Activated T-cell treated with anti-CD3 and anti-CD28 coated beads for 1 hour (primary cell): Measurements from ENCODE around the gene FARP1.

Experiments used
- DNase-seq: peaks from one replicate; pipeline ENCODE4 v3.0.0-alpha.2; 2020; ENCODE audit warnings: low read depth

FARP1 gene, protein sequence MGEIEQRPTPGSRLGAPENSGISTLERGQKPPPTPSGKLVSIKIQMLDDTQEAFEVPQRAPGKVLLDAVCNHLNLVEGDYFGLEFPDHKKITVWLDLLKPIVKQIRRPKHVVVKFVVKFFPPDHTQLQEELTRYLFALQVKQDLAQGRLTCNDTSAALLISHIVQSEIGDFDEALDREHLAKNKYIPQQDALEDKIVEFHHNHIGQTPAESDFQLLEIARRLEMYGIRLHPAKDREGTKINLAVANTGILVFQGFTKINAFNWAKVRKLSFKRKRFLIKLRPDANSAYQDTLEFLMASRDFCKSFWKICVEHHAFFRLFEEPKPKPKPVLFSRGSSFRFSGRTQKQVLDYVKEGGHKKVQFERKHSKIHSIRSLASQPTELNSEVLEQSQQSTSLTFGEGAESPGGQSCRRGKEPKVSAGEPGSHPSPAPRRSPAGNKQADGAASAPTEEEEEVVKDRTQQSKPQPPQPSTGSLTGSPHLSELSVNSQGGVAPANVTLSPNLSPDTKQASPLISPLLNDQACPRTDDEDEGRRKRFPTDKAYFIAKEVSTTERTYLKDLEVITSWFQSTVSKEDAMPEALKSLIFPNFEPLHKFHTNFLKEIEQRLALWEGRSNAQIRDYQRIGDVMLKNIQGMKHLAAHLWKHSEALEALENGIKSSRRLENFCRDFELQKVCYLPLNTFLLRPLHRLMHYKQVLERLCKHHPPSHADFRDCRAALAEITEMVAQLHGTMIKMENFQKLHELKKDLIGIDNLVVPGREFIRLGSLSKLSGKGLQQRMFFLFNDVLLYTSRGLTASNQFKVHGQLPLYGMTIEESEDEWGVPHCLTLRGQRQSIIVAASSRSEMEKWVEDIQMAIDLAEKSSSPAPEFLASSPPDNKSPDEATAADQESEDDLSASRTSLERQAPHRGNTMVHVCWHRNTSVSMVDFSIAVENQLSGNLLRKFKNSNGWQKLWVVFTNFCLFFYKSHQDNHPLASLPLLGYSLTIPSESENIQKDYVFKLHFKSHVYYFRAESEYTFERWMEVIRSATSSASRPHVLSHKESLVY

DNA sequence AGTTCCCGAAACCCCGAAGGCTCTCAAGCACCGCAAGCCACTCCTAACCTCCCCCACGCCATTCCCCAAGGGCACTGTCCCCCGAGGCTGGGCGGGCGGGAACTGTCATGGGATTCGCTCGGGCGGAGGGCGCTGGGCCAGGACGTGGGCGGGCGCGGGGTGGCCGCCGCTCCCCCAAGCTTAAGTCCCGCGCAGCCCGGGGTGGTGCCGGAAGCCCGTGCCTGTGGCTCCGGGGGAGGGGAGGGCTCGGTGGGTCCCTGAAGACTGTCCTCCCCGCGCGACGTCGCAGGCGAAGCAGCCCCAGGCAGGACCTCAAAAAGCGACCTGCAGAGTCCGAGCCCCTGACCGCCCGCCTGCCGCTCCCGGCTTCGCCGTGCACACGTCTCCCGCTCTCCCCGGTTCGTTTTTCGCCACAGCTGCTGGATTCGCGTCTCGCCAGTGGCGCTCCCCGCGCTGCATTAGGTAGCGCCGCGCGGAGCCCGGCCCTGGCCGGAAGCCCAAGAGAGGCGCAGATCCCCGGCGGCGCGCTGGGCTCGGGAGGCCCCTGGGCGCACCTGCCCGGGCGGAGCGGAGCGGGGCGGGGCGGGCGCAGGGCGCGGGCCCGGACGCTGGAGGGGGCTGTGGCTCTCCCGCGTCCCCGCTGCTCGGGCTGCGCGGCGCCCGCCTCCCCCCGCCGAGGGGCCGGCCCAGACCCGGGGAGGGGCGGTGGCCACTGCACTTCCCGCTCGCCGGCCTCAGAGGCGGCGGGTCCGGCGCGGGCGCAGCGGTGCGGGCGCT, at the start of gene FARP1:
TSS of gene FARP1 (plus strand) at position 715 of the 777 bp plus-strand sequence. CDS start 70,149 bp downstream, outside the sequence.
- DNase-seq = no peak

DNA sequence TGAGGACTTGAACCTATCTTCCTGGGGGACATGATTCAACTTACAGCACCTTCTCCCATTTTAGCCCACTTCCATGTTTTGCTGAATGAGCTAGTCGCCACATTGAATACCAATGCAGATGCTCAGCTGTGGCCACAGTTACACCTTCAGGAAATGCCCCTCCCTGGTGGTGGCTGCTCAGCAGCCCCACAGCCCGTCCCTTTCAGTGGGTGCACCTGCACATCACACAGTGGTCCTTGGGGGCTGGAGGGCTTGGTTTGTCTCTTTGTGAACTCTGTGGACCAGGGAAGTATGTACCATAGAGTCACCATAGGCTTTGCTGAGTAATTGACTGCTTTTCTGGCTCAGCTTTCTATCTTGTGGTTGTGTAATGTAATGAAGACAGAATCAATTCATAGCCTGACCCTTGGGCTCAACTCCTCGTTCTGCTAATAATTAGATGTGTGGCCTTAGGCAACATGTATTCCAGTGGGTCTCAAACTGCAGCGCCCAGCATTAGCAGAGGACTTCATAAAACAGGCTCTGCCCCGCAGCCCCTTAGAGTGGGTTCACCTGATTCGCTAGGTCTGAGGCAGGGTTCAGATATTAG, 48.1 kb upstream of the FARP1 start:
- no peak for DNase-seq

DNA sequence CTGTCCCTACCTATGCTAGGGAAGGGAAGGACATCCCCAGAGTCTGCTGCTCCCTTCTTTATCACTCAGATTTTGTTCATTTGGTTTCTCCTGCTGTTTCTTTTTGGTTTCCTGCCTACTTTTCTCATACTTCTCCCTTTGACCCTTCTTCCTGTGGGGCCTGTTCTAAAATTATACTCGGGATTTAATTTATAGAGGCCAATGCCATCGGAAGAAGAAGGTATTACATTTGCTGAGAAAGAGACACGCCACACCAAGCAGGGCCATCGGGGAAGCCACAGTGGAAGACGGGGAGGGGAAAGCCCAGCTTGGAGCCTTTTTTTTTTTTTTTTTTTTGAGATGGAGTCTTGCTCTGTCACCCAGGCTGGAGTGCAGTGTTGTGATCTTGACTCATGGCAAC, 46.8 kb upstream of the FARP1 start:
- DNase-seq = no peak

DNA sequence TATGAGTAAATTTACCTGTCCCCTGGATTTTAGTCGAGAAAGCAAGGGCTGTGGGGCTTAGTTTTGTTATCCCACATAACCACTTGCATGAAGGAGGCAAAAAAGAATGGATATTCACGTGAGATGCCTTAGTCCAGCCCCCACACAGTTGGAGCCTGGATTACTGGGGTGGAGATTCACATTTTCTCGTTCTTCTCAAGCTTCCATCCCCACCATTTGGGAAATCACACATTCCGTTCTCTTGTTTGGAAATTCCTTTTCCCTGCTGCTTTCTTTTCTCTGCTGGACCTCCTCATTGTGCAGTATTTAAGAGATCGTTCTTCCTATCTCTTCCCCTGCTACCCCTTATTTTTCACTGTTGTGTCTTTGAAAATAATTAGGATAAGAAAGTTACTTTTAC, 45.1 kb upstream of the FARP1 start:
- no peak for DNase-seq

DNA sequence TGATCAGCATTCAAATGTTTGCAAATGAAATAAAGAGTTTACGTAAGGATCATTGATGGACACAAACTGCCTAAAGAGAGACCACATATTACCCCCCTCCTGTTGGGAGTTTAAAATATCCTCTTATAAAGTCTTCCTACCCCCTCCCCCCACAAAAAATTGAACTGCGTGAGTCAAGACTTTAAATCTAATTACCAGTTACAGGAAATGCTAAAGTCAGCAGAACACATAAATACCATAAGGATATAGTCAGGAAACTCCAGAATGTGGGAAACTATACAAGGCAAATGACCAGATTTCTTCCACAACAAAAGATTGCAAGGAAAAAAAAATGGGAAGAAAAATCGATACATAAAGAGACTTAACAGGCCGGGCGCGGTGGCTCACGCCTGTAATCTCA, 44.4 kb upstream of the FARP1 start:
- DNase-seq = no peak

DNA sequence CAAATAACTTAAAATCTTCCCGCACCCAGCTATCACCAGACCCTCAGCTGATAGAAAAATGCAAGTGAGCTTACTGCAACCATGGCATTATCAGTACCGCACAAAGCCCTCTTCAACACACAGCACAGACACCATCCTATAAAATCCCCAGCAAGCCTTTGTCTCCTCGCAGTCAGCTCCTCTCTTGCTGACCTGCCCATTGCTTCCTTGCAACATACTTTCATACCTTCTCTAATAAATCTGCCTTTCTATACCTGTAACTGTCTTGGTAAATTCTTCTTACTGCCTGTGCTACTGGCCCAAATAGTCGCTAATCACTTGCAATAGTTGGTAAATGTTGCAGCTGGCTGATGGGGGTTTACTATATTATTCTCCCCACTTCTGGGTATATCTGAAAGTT, 43.3 kb upstream of the FARP1 start:
- DNase-seq = no peak

DNA sequence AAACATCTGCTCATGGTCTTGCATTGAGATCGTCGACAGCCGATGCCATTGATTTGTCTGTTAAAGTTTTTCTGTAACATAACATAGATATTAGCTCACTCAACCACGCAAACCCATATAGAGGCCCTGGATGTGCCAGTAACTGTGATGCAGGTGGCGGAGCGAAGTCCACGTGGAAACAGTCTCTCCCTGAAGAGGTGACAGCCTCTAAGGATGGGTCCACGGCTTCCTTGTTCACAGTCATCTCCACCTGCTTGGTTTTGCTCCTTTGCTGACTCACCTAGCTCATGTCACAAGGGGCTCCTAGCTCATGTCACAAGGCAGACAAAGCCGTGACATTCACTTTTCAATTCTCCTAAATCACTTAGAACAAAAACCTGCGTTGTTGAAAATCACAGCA, 42.4 kb upstream of the FARP1 start:
- no peak for DNase-seq

DNA sequence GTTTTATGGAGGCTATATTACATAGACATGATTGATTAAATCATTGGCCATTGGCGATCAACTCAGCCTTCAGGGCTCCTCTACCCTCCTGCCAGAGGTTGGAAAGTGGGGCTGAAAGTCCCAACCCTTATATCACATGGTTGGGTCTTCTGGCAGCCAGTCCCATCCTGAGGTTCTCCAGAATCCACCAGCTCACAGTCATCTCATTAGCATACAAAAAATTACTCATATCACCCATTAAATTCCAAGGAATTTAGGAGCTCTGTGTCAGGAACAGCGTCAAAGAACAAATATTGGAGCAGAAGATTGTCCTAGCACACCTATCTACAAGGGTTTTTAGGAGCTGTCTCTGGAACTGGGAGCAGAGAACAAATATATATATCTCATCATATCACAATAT, 39.4 kb upstream of the FARP1 start:
- no peak for DNase-seq

DNA sequence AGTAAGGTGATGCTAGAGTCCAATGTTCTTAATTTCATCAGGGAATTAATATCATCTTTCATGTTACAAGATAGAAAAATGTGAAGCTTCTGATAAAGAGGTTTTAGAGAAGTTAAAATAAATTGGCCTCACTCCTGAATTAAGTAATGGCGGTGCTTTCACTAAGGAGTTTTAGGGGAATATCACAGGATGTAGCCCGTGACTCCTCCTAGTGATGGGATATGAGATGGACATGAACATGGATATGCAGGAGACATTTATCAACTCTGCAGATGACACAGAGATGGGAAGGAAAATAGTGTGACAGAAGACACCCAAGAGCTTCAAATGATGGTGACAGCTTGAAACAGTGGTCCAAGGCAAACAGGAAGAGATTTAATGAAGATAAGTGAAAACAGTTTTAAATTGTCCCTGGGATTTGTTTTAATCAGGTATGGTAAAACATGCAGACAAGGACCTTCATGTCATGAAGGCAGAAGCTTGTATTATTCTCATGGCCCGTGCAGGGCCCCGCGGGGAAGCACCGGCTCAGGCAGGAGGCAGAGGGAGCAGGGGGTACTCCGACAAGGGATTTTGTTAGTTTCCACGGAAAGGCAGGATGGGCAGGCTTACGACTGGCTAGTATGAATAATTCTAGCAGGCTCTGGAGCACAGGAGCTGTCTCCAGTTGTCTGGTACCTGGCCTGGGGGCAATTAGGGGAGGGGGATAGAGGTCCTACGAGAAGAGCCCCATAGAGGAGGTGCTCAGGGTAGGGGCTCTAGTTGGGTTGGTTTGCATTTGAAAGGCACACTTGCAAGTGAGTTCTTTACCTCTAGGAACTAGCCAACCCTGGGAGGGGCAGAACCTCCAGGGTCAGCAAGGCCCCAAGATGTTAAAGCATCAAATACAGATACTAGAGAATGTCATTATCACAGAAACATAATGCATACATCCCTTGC, 38.7 kb upstream of the FARP1 start:
- no peak for DNase-seq

DNA sequence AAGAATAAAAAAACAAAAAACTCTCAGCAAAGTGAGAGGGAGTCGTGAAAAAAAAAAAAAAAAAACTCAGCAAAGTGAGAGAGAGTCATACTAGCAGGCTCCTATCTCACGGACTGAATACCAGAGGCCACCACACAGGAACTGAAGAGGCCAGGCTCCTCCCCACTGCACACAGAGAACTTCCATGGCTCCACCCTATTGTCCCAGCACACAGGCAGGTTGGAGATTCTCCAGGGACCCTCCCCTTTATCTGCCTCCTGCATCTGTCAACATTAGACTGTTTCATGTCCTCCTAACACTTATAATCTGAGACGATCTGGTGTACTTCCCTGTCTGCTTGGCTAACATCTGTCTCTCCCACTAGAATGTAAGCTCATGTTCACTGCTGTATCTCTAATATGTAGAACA, 37.0 kb upstream of the FARP1 start:
- DNase-seq = no peak

DNA sequence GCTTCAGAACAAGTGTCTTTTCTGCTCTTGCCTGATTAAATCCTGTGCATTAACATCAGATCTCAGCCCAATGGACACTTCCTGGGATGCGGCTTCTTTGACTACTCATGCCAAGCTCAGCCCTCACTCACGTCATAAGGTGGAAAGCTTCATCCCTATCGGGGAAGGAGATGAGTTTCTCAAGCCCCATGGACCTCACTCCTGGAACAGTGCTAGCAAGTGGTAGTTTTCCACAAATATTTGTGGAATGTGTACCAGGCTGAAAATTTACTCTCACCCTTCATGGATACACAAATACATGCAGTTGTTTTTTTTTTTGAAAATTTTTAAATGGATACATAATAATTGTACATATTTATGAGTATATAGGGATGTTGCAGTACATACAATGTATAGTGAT, 34.6 kb upstream of the FARP1 start:
- DNase-seq = no peak

DNA sequence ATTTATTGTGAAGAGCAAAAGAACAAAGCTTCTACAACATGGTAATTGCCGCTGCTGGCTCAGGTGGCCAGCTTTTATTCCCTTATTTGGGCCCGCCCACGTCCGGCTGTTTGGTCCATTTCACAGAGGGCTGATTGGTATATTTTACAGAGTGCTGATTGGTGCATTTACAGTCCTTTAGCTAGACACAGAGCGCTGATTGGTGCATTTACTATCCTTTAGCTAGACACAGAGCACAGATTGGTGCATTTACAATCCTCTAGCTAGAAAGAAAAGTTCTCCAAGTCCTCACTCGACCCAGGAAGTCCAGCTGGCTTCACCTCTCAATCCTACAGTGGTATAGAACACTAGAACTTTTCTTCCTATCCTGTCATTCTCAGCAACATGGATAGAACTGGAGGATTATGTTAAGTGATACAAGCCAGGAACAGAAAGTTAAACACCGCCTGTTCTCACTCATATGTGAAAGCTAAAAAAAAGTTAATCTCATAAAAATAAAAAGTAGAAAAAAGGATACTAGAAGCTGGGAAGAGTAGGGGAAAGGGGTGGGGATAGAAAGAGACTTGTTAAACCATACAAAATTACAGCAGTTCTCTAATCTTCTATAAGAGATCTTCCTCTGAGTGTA, 33.6 kb upstream of the FARP1 start:
- no peak for DNase-seq

DNA sequence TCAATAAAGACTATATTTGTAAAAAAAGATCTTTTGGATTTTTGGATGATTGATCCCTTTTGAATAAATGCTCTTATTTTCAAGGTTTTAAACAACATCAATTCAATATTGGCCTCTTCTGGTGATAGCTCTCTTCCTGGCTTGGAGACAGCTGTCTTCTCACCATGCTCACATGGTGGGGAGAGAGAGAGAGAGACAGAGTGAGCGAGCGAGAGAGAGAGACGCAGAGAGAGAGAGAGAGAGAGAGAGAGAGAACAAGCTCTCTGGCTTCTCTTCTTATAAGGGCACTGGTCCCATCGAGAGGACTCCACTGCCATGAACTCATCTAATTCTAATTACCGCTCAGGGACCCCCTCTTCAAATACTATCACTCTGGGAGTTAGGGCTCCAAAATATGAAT, 32.1 kb upstream of the FARP1 start:
- DNase-seq = no peak

DNA sequence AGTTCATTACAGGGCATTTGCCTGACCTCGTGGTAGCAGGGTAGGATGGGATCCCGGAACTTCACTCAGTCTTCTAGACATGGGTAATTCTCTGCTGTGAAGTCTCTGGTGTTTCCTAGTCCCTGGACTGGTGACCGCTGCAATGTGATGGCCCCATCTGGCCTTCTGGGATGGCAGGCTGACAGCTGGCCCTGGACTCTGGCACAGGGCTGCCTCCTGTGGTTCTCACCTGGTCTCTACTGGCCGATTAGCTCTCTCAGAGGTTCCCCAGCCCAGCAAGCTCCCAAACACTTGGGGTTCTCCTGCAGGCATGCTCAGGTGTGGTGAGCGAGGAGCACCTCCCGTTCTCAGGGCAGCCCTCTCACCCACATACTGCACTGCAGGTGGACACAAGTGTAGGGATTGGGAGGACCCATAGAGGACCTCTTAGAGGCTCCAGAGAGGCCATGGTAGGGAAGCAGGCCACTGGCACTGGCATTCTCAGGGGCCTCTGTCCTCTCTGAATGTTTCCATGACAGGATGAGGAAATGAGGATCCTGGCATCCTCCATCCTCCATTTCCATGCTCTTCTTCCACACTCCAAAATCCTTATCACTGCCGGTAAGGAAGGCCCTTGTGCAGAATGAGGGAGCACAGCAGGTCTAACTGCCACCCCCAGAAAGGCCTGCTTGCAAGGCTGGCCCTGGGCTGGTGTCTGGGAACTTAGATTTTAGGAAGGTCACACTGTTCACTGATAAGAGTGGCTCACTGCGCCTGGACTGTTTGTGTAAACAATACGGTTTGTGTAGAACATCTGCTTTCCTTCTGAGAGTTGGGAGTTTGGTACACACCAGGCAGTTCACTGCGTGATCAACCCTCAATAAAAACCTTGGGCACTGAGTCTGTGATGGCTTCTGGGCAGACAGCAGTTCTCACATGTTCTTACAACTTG, 31.5 kb upstream of the FARP1 start:
- no peak for DNase-seq

DNA sequence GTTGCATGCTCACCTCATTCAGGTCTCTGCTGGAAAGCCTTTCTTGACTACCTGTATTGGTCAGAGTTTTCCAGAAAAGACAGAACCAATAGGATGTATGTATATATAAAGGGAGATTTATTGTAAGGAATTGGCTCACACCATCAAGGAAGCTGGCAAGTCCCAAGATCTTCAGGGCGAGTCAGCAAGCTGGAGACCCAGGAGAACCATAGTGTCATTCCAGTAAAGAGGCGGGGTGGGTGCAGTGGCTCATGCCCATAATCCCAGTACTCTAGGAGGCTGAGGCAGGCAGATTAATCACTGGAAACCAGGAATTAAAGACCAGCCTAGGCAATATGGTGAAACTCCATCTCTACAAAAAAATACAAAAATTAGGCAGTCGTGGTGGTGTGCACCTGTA, 30.4 kb upstream of the FARP1 start:
- no peak for DNase-seq

DNA sequence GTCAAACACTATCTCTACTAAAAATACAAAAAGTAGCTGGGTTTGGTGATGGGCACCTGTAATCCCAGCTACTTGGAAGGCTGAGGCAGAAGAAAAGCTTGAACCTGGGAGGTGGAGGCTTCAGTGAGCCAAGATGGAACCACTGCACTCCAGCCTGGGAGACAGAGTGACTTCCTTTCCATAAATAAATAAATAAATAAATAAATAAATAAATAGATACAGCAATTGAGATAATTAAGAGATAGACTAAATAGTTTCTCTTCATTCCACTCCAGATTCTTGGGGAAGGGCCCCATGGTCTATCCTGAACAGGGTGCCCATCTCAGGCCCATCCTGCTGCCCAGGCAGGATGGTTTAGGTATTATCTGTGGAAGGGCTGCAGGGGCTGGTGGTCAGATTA, 24.0 kb upstream of the FARP1 start:
- DNase-seq = no peak

DNA sequence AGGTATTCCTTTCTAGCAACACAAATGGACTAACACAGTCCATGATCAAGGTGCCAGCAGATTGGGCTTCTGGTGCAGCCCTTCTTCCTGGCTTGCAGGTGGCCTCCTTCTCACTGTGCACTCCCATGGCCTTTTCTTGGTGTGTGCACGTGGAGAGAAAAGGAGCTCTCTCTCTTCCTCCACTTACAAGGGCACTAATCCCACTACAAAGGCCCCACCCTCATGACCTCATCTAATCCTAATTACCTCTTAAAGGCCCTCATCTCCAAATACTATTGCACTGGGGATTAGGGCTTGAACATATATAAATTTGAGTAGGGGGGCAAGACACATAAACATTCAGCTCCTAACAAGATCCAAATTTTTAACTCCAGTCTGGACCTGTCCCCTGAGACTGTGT, 19.7 kb upstream of the FARP1 start:
- DNase-seq = no peak

DNA sequence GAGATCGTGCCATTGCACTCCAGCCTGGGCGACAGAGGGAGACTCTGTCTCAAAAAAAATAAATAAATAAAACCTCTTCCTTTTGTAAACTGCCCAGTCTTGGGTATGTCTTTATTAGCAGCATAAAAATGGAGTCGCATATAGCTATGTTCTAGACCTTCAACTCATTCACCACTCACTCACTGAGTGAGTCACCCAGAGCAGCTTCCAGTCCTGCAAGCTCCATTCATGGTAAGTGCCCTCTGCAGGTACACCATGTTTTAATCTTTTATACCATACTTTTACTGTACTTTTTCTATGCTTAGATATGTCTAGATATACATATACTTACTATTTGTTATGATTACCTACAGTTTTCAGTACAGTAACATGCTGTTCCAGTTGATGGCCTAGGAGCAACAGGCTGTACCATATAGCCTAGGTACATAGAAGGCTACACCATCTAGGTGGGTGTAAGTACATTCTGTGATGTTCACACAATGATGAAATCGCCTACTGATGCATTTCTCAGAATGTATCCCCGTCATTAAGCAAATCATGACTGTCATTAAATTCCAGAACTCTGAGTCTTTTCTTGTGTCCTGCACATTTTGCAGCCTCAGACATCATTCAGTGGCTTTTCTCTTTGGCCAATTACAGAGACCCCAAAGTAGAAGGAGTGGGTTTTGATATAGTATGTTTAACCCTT, 13.7 kb upstream of the FARP1 start:
- DNase-seq = no peak
